Measurements from ENCODE around the gene MCAM. TPM values are rescaled to one million over a fixed set of nuclear protein-coding genes. Genes with fewer than 3 reads are reported as not detected.

MCAM gene
- total and polyA plus RNA-seq, 2 experiments from 2014 or later, result 8.6 to 40.4 TPM

GRCh38 chr11:119310682-119311052, 6.3 kb downstream of the MCAM start:
- Histone ChIP-seq H3K27ac (no peak overlapping the region), H3K9me2 (ENCODE audit: insufficient read depth) (no peaks in the 10 kb centered on the region), H2AFZ (no peak overlapping the region), H3K4me1 (ENCODE audit: insufficient read depth) (peaks cover 11% of the 10 kb centered on the region), H3K4me2 (ENCODE audit: unreplicated experiment) (no peak overlapping the region), H3K9me3 (ENCODE audit: low read depth) (no peaks in the 10 kb centered on the region), H3F3A (ENCODE audit: insufficient read depth) (0 out of 2 replicates have a peak, but pooled peaks cover 13% of the 10 kb centered on the region), H3K4me3 (no peak overlapping the region), H3K9ac (no peak overlapping the region), H3K36me3 (ENCODE audit: low read depth) (no peaks in the 10 kb centered on the region), H3K27me3 (replicated peaks; ENCODE audit: insufficient read depth) (no peaks in the 10 kb centered on the region), H4K20me1 (ENCODE audit: insufficient read depth) (no peaks in the 10 kb centered on the region), H3K79me2 (ENCODE audit: insufficient read depth) (no peaks in the 10 kb centered on the region)
- DNase-seq, result no peak
- in situ Hi-C loops (cut with MboI), result no loop called here
- TF ChIP-seq EZH2 (IDR thresholded peaks at IDR 0.05; ENCODE audit: insufficient read depth, poor library complexity, severe bottlenecking), result no peak
- no peak for TF ChIP-seq EZH2phosphoT487 (IDR thresholded peaks at IDR 0.05; ENCODE audit: insufficient read depth, low read depth)
- WGBS, 2 experiments (ENCODE audit: low coverage in 1 of 2, low lambda C conversion rate in 2 of 2, missing lambda C conversion rate in 2 of 2), result 98 to 99% methylated on average over 13 to 20 of the region's 20 CpGs

GRCh38 chr11:119309953-119310681, 6.8 kb downstream of the MCAM start:
- 78 to 82% methylated on average over 17 of the region's 17 CpGs for WGBS, 2 experiments (ENCODE audit: low coverage in 1 of 2, low lambda C conversion rate in 2 of 2, missing lambda C conversion rate in 2 of 2)
- H3K4me3 ChIP-seq, result no peak overlapping the region
- no peaks in the 10 kb centered on the region for H3K27me3 ChIP-seq (replicated peaks; ENCODE audit: insufficient read depth)
- H3K36me3 ChIP-seq (ENCODE audit: low read depth), result no peaks in the 10 kb centered on the region
- DNase-seq, result no peak
- no peaks in the 10 kb centered on the region for H3K79me2 ChIP-seq (ENCODE audit: insufficient read depth)
- no peaks in the 10 kb centered on the region for H3K9me2 ChIP-seq (ENCODE audit: insufficient read depth)
- no peak overlapping the region for H2AFZ ChIP-seq
- in situ Hi-C loops (cut with MboI), result no loop called here
- no peaks in the 10 kb centered on the region for H3K9me3 ChIP-seq (ENCODE audit: low read depth)
- peaks cover 8% of the 10 kb centered on the region; the same call in 1 of the 2 replicates for H3K4me1 ChIP-seq (ENCODE audit: insufficient read depth)
- TF ChIP-seq EZH2phosphoT487 (IDR thresholded peaks at IDR 0.05; ENCODE audit: insufficient read depth, low read depth), result no peak
- TF ChIP-seq EZH2 (IDR thresholded peaks at IDR 0.05; ENCODE audit: insufficient read depth, poor library complexity, severe bottlenecking), result no peak
- no peaks in the 10 kb centered on the region for H4K20me1 ChIP-seq (ENCODE audit: insufficient read depth)
- H3K9ac ChIP-seq, result no peak overlapping the region
- no peak overlapping the region for H3K27ac ChIP-seq
- no peak overlapping the region for H3K4me2 ChIP-seq (ENCODE audit: unreplicated experiment)
- H3F3A ChIP-seq (ENCODE audit: insufficient read depth), result 0 out of 2 replicates have a peak, but pooled peaks cover 17% of the 10 kb centered on the region

- WGBS, 2 experiments (ENCODE audit: low coverage in 1 of 2, low lambda C conversion rate in 2 of 2, missing lambda C conversion rate in 2 of 2), result 87% methylated on average over 11 of the region's 11 CpGs
- no peak overlapping the region for H2AFZ ChIP-seq
- no peak overlapping the region for H3K4me2 ChIP-seq (ENCODE audit: unreplicated experiment)
- no peak overlapping the region for H3K27ac ChIP-seq
- no peak overlapping the region for H3K9ac ChIP-seq
- 0 out of 2 replicates have a peak, but pooled peaks cover 17% of the 10 kb centered on the region for H3F3A ChIP-seq (ENCODE audit: insufficient read depth)
- no peaks in the 10 kb centered on the region for H3K9me2 ChIP-seq (ENCODE audit: insufficient read depth)
- H3K27me3 ChIP-seq (replicated peaks; ENCODE audit: insufficient read depth), result no peaks in the 10 kb centered on the region
- DNase-seq, result no peak
- TF ChIP-seq EZH2 (IDR thresholded peaks at IDR 0.05; ENCODE audit: insufficient read depth, poor library complexity, severe bottlenecking) (no peak), EZH2phosphoT487 (IDR thresholded peaks at IDR 0.05; ENCODE audit: insufficient read depth, low read depth) (no peak)
- no peaks in the 10 kb centered on the region for H3K79me2 ChIP-seq (ENCODE audit: insufficient read depth)
- H3K9me3 ChIP-seq (ENCODE audit: low read depth), result no peaks in the 10 kb centered on the region
- in situ Hi-C loops (cut with MboI), result no loop called here
- H3K4me3 ChIP-seq, result no peak overlapping the region
- no peaks in the 10 kb centered on the region for H4K20me1 ChIP-seq (ENCODE audit: insufficient read depth)
- H3K36me3 ChIP-seq (ENCODE audit: low read depth), result no peaks in the 10 kb centered on the region
- H3K4me1 ChIP-seq (ENCODE audit: insufficient read depth), result peaks cover 8% of the 10 kb centered on the region; the same call in 1 of the 2 replicates
Measured at GRCh38 chr11:119309411-119309810, 7.5 kb downstream of the MCAM start.

- no peak for TF ChIP-seq EZH2 (IDR thresholded peaks at IDR 0.05; ENCODE audit: insufficient read depth, poor library complexity, severe bottlenecking)
- no peak for TF ChIP-seq EZH2phosphoT487 (IDR thresholded peaks at IDR 0.05; ENCODE audit: insufficient read depth, low read depth)
- in situ Hi-C loops (cut with MboI), result no loop called here
- H3K4me2 ChIP-seq (ENCODE audit: unreplicated experiment), result no peak overlapping the region
Measured at GRCh38 chr11:119307974-119308373, 9.0 kb downstream of the MCAM start.

More at GRCh38 chr11:119307974-119308373, 9.0 kb downstream of the MCAM start:
- no peak overlapping the region for H3K27ac ChIP-seq
- no peak for DNase-seq
- no peak overlapping the region for H2AFZ ChIP-seq
- 82 to 86% methylated on average over 5 of the region's 5 CpGs for WGBS, 2 experiments (ENCODE audit: low coverage in 1 of 2, low lambda C conversion rate in 2 of 2, missing lambda C conversion rate in 2 of 2)
- no peaks in the 10 kb centered on the region for H3K79me2 ChIP-seq (ENCODE audit: insufficient read depth)
- no peaks in the 10 kb centered on the region for H3K27me3 ChIP-seq (replicated peaks; ENCODE audit: insufficient read depth)
- no peak overlapping the region for H3K9ac ChIP-seq
- H3K4me1 ChIP-seq (ENCODE audit: insufficient read depth), result peaks cover 8% of the 10 kb centered on the region; the same call in 1 of the 2 replicates
- peaks cover 12% of the 10 kb centered on the region; the same call in 1 of the 2 replicates for H3K36me3 ChIP-seq (ENCODE audit: low read depth)
- no peak overlapping the region for H3K4me3 ChIP-seq
- H4K20me1 ChIP-seq (ENCODE audit: insufficient read depth), result no peaks in the 10 kb centered on the region
- H3K9me3 ChIP-seq (ENCODE audit: low read depth), result no peaks in the 10 kb centered on the region
- H3F3A ChIP-seq (ENCODE audit: insufficient read depth), result 0 out of 2 replicates have a peak, but pooled peaks cover 17% of the 10 kb centered on the region
- no peaks in the 10 kb centered on the region for H3K9me2 ChIP-seq (ENCODE audit: insufficient read depth)
